HG03280 (cell line): ENCODE measurements around the gene FAM9B.
"Not testable (repeated sequence)": the region's sequence is repeated elsewhere in the genome, so short reads cannot be mapped to it uniquely, and the experiment has no call there.

Experiments
- ATAC-seq: cut with Tn5 transposase; IDR thresholded peaks from one replicate; pipeline ENCODE4 v1.9.1; 2021; ENCODE audit warnings: mild to moderate bottlenecking, moderate library complexity; ENCODE audit not compliant: unreplicated experiment

FAM9B gene

DNA sequence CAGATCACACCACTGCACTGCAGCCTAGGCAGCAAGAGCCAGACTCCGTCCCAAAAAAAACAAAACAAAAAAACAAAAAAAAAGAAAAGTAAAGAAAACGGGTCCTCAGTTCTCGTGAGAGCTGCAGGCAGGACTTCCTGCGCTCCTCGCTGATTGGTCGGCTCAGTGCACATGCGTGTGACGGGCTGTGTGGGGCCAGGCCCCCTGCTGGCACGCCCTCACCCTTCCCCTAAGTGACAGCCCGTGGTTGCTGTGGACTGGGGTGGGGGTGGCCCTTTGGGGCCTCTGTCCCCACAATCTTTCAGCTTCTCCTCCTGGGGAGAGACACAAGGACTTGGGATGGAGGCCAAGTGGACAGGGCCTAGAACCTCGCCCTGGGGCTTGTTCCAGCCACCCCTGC lies at the start of gene FAM9B:
Gene FAM9B, minus strand, starts transcription at position 139 of the 400 bp plus-strand sequence. CDS start 1,141 bp downstream, outside the sequence.
- ATAC-seq, result no peak

- ATAC-seq, result no peak
Measured at GRCh38 chrX:9081271-9081670, 47.3 kb upstream of the FAM9B start.

DNA sequence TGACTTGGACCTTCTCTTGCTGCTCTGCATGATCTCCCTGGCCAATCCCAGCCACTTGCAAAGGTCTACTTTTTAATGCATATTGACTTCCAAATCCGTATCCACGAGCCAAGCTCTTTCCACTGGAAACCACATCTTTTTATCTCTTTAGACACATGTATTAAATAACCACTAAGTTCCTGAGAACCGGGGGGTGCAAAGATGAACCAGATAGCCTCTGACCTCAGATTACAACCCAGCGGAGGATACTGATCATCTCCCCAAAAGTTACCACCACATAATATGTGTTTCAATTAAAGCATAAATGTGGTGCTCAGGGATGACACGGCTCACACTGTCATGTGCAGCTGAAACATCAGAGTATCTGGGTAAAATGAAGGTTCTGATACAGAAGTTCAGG lies 40.4 kb upstream of the FAM9B start:
- no peak for ATAC-seq

DNA sequence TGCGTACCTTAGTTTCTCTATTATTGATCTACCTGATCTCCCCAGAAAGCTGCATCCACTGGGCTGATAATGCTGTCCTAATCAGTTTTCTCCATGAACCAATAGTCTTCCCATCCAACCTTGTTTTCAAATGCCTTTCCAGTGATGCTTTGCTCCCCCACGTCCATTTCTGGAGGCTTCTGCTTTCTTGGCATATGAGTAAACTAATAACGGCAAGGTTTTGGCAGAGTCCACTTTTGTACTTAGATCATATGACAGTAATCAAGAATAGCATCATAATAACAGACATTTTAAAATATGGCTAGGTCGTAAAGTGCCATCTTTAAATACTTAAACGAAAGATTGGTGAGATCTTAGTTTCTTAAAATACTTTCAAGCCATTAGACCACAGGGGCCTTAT lies 38.4 kb upstream of the FAM9B start:
- ATAC-seq, result no peak

DNA sequence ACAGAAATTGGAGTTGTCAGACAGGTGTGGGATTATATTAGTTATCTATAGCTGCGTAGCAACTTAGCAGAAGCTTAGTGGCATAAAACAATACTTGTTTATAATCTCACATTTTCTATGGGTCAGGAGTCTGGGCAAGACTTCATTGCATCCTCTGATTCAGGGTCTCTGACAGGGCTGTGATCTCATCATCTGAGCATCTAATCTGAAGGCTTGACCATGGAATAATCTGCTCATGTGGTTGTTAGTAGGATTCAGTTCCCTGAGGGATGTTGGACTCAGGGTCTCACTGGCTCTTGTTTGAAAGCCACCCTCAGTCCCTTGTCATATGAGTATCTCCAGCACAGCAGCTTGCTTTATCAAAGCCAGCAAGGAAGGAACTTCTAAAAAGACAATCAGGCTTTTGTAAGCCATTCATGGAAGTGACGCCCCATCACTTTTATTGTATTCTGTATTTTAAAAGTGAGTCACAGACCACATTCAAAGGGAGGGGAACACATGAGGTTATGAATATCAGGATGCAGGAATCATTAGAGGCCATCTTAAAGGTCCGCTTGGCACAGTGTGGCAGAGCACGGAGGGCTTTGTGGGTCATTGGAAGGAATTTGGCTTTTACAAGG lies 37.2 kb upstream of the FAM9B start:
- no peak for ATAC-seq

DNA sequence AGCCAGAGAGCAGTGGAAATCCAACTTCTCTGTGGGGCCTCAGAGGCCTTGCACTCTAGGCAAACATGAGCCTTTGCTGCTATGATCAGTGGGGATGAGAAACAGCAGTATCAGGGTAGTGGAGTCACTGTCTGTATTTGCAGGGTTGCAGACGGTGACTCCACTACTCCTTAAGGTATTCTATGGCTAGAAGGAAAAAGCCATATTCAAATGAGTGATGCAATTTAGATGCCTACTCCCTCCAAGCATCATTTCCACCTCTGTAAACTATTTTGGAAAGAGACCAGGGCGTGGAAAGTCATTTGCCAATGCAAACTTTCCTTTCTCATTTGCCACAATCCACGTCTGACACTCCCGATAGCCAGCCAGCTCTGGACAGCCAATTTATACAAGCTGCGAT lies 35.6 kb upstream of the FAM9B start:
- no peak for ATAC-seq

GRCh38 chrX:9064694-9065093 lies 30.8 kb upstream of the FAM9B start:
- no peak for ATAC-seq

DNA sequence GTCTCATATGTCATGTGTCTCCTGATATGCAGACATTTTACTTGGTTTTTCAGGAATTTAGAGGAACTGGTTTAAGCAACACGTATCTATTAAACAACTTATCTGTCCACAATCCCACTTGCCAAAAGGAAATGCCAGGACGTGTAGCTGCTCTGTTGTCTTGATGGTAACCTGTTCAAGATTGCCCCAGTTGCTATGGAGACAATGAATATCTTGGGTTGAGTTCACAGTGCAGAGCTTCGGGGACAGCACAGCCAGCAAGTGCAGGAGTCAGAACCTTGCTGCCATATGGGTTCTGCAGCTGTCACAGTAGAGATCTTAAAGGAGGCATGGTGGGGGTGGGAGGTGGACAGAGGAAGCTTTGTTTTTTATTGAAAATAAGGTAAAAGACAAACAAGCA lies 28.7 kb upstream of the FAM9B start:
- no peak for ATAC-seq

GRCh38 chrX:9055354-9055753 lies 21.4 kb upstream of the FAM9B start:
- ATAC-seq, result no peak

- no peak for ATAC-seq
Measured at GRCh38 chrX:9052081-9052480, 18.2 kb upstream of the FAM9B start.

DNA sequence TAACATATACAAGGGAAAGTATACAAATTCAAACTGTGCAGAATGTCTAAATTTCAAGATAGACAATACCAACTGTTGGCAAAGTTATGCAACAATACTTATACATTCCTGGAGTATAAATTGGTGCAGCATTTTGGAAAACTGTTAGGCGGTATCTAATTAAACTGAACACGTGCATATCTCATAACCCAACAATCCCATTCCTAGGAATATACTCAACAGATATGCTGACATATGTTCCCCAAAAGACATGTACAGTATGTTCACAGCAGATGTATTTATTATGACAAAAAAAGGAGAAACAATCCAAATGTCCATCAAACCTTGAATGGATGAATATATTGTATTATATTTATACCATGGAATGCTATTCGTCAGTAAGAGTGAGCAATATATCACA lies 16.4 kb upstream of the FAM9B start:
- no peak for ATAC-seq

DNA sequence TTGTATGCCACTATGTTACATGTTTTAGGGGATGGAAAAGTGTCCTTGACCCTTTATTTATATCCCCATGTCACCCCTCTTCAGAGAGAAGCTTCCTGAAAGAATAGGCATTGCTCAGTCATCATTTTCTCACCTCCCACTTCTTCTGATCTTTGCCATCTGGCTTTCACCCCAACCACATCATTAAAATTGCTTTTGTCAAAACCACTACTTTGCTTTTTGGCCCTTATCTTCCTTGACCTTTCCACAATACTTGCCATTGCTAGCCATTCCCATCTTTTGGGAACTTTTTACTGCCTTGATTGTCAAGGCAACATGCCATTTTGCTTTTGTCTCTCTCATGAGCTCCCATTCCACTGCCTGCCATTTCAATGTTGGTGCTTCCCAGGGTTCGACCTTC lies 14.9 kb upstream of the FAM9B start:
- ATAC-seq, result no peak

DNA sequence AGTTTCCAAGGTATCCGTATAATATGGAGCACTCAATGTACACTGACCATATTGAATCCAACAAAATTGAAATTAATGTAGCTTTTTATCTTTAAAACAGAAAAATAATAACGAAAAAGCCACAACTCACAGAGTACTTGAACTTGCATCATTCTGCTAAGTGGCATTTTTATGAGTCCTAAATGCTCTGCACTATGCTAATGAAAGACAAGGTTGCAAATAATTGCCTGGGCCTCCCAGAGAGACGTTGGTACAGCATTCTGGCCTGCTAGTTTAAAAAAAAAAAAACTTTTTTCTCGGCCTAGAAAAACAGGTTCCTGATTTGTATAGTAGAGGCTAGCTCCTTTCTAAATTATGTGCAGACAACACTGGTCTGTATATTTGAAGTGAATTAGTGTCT lies 4.3 kb upstream of the FAM9B start:
- no peak for ATAC-seq

- no peak for ATAC-seq
Measured at GRCh38 chrX:9037296-9037695, 3.4 kb upstream of the FAM9B start.

- ATAC-seq, result no peak
Measured at GRCh38 chrX:9033586-9033985, 341 bp downstream of the FAM9B start.

DNA sequence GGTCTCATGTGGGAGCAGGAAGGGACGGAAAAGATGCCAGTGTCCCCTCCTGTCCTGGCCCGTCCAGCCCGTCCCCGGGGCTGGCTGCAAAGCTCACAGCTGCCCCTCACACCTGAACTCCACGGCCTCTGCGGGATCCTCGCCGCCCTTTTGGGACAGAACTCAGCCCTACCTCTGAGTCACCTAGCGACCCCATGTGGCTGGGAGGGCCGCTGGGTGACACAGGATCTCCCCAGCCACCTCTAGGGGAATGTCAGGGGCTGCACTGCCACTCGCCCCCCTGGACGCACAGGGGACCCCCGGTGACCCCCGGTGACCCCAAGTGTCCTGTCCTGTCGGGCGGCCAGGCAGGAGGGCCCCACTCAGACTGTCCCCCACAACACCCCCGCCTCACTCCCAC lies 748 bp downstream of the FAM9B start:
- no peak for ATAC-seq

GRCh38 chrX:9023293-9023692 lies 10.6 kb downstream of the FAM9B start:
- no peak for ATAC-seq

DNA sequence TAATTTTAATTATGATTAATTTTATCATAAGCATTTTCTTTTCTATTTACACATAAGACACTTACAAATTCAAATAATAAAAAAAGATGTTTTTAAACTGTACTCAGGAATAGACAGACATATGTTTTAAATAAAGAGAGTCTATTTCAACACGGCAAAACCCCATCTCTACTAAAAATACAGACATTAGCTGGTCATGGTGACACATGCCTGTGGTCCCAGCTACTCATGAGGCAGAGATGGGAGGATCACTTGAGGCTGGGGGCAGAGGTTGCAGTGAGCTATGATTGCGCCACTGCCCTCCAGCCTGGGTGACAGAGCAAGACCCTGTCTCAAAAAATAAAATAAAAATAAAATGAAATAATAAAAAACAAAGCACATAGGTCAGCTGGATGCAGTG lies 14.8 kb downstream of the FAM9B start:
- ATAC-seq, result no peak

- ATAC-seq, result not testable (repeated sequence)
Measured at GRCh38 chrX:9018332-9018731, 15.6 kb downstream of the FAM9B start.

GRCh38 chrX:9003041-9003440 lies 30.9 kb downstream of the FAM9B start:
- ATAC-seq, result no peak

- ATAC-seq, result no peak
Measured at GRCh38 chrX:8988446-8988845, 45.5 kb downstream of the FAM9B start.

- no peak for ATAC-seq
Measured at GRCh38 chrX:8987672-8988250, 46.2 kb downstream of the FAM9B start.

DNA sequence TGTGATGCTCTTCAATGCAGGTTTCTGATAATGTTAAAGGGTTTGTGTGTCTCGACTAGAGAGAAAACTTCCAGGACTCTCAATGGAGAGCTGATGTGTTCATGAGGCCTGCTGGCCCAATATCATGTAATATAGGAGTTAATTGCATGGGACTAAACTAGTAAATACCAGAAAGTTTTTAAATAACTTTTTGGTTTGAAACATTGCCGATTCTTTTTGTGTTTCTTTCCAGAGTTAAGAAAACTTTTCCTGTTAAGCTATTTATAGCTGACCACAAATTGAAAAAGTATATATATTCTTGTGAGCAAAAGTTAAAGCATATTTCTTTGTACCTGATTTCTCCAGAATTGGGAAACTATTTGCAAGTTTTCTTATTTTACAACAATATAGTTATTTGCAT lies 49.7 kb downstream of the FAM9B start:
- no peak for ATAC-seq
